Stomach smooth muscle (tissue), 2 donors: ENCODE measurements around the gene CCDC106.

Experiments
- H3K27ac ChIP-seq: one replicate; pipeline ENCODE4 v1.7.0; 2013; ENCODE audit warnings: mild to moderate bottlenecking, low read length, inconsistent platforms
- H3K27me3 ChIP-seq, 2 donors: one replicate each; pipeline ENCODE4 v1.7.0; 2013; ENCODE audit warnings: low read length in 2 of 2; ENCODE audit not compliant: insufficient read depth in 2 of 2, control insufficient read depth in 1 of 2
- H3K36me3 ChIP-seq, 2 donors: one replicate each; pipeline ENCODE4 v1.7.0; 2013; ENCODE audit warnings: low read length in 2 of 2; ENCODE audit not compliant: control insufficient read depth in 2 of 2, insufficient read depth in 2 of 2
- H3K4me1 ChIP-seq: one replicate; pipeline ENCODE4 v1.7.0; 2013; ENCODE audit warnings: low read length; ENCODE audit not compliant: control insufficient read depth, insufficient read depth
- H3K4me3 ChIP-seq, 2 donors: one replicate each; pipeline ENCODE4 v1.7.0; 2013; ENCODE audit warnings: low read length in 2 of 2
- H3K9ac ChIP-seq, 2 donors: one replicate each; pipeline ENCODE4 v1.7.0; 2013; ENCODE audit warnings: low read length in 2 of 2, mild to moderate bottlenecking in 1 of 2
- H3K9me3 ChIP-seq, 2 donors: one replicate each; pipeline ENCODE4 v1.7.0; 2013; ENCODE audit warnings: low read length in 2 of 2; ENCODE audit not compliant: control insufficient read depth in 2 of 2
- donor health status: healthy.
- donor health status: Pancreatic carcinoma.

The CCDC106 gene

DNA sequence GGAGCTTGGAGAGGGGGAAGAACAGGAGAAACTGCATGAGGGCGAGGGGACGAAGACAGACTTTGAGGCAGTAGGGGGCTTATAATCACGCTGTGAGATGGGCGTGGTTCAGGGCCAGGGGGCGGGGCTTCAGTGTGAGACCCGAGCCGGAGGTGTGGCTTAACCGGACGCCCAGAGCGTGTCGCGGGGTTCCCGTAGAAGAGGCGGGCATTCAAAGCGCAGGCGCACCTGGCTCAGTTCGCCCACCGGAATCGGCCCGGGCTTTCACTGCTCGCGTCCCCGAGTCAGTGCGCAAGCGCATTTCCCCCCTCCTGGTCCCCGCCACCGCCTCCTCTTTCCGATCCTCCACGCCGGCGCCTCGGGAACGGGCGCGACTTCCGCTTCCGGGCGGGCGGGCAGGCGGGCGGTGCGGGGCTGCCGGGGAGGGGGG, 42.8 kb upstream of the CCDC106 start:
- peak overlapping the region; percentile 87 for H3K27ac ChIP-seq
- peaks cover 3 to 9% of the 10 kb centered on the region in 2 donors for H3K36me3 ChIP-seq
- peak overlapping the region in 1 of 2 donors; percentile 90 for H3K9ac ChIP-seq

DNA sequence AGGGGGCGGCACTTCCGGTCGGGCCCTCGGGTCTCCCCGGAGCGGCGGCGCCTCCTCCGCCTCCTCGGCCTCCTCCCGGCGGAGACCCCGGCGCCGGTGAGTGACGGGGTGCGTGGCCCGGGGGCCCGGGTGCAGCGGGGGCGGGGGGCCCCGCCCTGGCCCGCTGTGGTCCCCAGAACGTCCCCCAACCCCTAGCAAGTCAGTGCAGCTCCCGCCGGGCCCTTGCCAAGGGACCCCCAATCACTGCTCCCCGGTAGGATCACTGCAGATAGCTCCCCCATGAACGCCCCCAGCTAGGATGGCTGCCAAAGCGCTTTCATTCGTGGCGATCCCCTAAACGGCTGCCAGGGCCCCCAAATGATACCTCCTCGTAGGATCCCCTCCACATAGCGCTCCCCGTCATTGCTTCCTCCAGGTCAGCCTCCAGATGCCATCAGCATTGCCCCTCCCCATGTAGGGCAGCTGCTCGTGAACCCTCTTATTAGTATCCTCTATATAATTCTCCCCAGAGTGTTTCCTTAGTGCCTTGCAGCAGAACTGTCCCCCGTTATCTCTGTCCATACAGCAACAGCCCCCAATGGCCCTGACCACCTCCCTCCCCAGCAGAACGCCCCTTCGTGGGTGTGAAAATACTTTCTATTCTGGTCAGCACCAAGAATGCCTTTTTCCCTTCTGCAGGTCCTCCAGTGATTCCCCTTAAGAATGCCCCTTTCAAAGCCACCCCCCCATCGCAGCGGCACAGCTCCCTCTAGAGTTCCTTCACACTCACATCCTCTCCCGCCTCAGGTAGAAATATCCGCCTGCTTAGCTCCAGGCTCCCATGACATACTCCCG, 42.2 kb upstream of the CCDC106 start, which contains the start of gene ZNF865:
Gene ZNF865, plus strand, starts transcription at position 11 of the 834 bp plus-strand sequence. CDS start 7,972 bp downstream, outside the sequence.
- H3K4me1 ChIP-seq, result peaks cover 40% of the 10 kb centered on the region
- no peaks in the 10 kb centered on the region for H3K27me3 ChIP-seq
- H3K9ac ChIP-seq, result peak within 1 kb of the TSS; percentile 88 to 90
- no peaks in the 10 kb centered on the region for H3K9me3 ChIP-seq
- peak within 1 kb of the TSS; percentile 87 for H3K27ac ChIP-seq
- peaks cover 5 to 9% of the 10 kb centered on the region in 2 donors for H3K36me3 ChIP-seq
- peak within 1 kb of the TSS; percentile 88 to 93 for H3K4me3 ChIP-seq

More for the DNA sequence above, 42.8 kb upstream of the CCDC106 start:
- peaks cover 41% of the 10 kb centered on the region for H3K4me1 ChIP-seq
- no peaks in the 10 kb centered on the region for H3K27me3 ChIP-seq
- H3K4me3 ChIP-seq, result peak overlapping the region; percentile 88 to 93
- no peaks in the 10 kb centered on the region for H3K9me3 ChIP-seq

DNA sequence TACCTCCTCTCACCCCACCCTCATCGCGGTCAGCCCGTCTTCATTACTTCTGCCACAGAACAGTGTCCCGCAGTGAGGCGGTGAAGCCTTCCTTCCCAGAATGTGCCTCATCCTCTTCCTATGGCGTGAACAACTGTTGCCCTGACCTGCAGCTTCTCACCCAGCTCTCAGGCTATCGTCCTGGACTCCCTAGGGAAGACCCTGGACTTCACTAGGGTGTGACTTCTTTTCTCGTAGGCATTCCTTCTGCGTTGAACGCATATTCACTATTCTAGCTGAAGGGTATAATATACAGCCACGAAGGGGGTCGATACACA, 41.6 kb upstream of the CCDC106 start:
- no peaks in the 10 kb centered on the region for H3K27me3 ChIP-seq
- H3K27ac ChIP-seq, result peak overlapping the region; percentile 87
- peaks cover 38% of the 10 kb centered on the region for H3K4me1 ChIP-seq
- H3K9me3 ChIP-seq, result no peaks in the 10 kb centered on the region
- peaks cover 5 to 9% of the 10 kb centered on the region in 2 donors for H3K36me3 ChIP-seq
- peak overlapping the region; percentile 88 to 90 for H3K9ac ChIP-seq
- H3K4me3 ChIP-seq, result peak overlapping the region; percentile 88 to 93

DNA sequence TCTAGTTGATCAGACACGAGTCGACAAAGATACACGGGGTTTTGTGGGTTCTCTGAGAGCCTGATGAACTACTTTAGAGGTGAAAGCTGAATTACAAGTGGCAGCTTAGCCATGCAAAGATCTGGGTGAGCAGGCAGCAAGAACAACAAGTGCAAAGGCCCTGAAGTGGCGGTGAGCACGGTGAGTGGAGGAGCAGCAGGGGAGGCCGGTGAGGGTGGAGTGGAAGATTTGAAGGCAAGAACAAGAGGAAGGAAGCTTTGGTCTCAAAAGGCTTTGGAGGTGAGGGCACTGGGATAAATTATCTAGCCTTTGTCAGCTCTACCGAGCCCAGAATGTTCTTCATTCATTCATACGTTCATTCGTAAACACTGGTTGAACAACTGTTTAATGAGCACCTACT, 41.2 kb upstream of the CCDC106 start:
- peak overlapping the region; percentile 88 to 90 for H3K9ac ChIP-seq
- peaks cover 40% of the 10 kb centered on the region for H3K4me1 ChIP-seq
- peak overlapping the region; percentile 88 to 93 for H3K4me3 ChIP-seq
- peaks cover 5 to 9% of the 10 kb centered on the region in 2 donors for H3K36me3 ChIP-seq
- no peaks in the 10 kb centered on the region for H3K27me3 ChIP-seq
- H3K9me3 ChIP-seq, result no peaks in the 10 kb centered on the region
- H3K27ac ChIP-seq, result peak overlapping the region; percentile 87

DNA sequence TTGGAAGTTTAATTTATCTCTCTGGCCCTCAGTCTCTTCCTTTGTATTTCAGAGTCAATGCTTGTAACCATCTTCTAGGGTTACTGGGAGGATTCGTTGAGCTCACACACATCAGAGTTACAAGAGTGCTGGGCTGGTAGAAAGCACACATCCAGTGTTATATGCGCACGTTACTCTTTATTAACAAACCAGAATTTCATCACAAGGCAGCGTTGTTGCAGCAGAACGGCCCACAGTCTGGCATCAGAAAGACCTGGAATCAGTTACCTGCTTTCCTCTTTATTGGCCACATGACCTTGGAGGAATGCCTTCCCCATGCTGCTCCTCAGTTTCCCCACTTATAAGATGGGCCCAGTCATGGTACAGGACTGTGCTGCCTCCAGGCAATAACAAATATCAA, 38.7 kb upstream of the CCDC106 start:
- Histone ChIP-seq H3K9me3 (no peaks in the 10 kb centered on the region), H3K36me3 (peaks cover 7 to 9% of the 10 kb centered on the region in 2 donors), H3K27me3 (no peaks in the 10 kb centered on the region), H3K27ac (no peak overlapping the region), H3K9ac (no peak overlapping the region), H3K4me1 (peaks cover 40% of the 10 kb centered on the region), H3K4me3 (no peak overlapping the region)

DNA sequence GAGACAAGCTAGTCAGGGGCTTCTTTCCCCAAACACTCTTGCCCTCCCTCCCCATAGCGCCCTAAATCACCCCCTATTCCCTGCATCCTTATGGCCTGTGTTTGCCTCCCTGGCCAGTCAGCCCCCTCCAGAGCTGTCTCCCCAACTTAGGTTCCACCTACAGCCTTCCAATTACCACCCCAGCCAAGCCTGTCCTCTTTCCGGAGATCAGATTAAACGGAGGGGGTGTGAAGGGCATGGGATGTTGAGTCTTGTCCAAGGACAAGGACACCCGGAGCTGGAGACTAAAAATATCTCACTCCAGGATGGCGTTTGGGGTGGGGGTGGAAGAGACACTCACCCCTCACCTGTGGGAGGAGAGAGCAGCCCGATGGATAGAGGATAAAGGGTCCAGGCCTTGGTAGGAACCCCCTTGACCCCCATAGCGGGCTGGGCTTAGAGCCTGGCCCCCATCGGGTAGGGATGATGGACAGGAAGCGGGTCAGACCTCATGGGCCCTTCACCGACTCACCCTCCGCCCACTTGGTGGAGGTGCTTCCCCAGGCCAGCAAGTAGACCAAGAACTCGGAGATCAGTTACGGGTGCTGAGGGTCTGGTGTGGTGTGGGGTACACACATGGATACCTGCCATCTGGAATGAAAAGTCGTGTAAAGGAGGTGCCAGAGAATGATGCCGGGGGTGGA, 36.6 kb upstream of the CCDC106 start:
- H3K9me3 ChIP-seq, result no peaks in the 10 kb centered on the region
- no peaks in the 10 kb centered on the region for H3K27me3 ChIP-seq
- H3K36me3 ChIP-seq, result peaks cover 14 to 17% of the 10 kb centered on the region in 2 donors

DNA sequence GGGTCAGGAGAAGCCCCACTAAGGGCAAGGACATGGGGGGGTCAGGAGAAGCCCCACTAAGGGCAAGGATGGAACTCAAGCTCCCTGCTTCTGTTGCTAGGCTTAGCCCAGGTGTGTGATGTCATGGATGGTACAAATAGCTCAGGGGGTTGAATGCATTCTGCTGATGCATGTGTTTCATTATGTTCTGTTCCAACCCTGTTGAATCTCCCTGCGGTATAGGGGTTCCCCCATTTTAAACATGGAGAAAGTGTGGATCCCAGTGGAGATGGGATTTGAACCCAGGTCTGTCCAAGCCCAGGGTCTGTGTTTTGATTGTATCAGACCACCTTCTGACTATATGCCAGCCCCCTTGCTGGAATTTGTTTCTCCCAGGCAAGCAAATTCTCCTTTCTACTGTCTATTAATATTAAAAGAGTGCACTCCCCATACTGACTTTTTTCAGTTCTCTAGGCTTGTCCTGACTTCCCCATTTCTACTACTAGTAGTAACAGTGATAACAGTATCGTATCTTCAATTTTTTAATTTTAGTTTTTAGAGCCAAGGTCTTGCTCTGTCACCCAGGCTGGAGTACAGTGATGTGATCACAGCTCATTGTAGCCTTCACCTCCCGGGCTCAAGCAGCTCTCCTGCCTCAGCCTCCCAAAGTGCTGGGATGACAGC, 35.9 kb upstream of the CCDC106 start:
- no peak overlapping the region for H3K27ac ChIP-seq

More for the DNA sequence above, 36.6 kb upstream of the CCDC106 start:
- no peak overlapping the region for H3K27ac ChIP-seq
- H3K4me1 ChIP-seq, result peaks cover 25% of the 10 kb centered on the region
- H3K9ac ChIP-seq, result no peak overlapping the region
- H3K4me3 ChIP-seq, result no peak overlapping the region

DNA sequence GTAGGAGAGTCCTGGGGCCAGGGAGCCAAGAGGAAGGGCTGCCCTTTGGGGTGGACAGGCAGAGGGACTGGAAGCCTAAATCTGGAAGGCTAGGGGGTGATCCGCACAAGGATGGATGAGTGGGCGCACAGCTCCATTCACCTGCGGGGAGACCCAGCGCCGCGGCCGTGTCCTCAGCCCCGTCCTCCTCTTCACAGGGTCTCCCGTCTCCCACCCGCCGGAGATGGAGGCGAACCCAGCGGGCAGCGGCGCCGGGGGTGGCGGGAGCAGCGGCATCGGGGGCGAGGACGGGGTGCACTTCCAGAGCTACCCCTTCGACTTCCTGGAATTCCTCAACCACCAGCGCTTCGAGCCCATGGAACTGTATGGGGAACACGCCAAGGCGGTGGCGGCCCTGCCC, 34.6 kb upstream of the CCDC106 start:
- no peaks in the 10 kb centered on the region for H3K9me3 ChIP-seq

More for the DNA sequence above, 35.9 kb upstream of the CCDC106 start:
- no peaks in the 10 kb centered on the region for H3K27me3 ChIP-seq
- no peak overlapping the region for H3K4me3 ChIP-seq
- no peaks in the 10 kb centered on the region for H3K9me3 ChIP-seq
- H3K9ac ChIP-seq, result no peak overlapping the region
- H3K36me3 ChIP-seq, result peaks cover 18 to 20% of the 10 kb centered on the region in 2 donors
- H3K4me1 ChIP-seq, result peaks cover 18% of the 10 kb centered on the region

DNA sequence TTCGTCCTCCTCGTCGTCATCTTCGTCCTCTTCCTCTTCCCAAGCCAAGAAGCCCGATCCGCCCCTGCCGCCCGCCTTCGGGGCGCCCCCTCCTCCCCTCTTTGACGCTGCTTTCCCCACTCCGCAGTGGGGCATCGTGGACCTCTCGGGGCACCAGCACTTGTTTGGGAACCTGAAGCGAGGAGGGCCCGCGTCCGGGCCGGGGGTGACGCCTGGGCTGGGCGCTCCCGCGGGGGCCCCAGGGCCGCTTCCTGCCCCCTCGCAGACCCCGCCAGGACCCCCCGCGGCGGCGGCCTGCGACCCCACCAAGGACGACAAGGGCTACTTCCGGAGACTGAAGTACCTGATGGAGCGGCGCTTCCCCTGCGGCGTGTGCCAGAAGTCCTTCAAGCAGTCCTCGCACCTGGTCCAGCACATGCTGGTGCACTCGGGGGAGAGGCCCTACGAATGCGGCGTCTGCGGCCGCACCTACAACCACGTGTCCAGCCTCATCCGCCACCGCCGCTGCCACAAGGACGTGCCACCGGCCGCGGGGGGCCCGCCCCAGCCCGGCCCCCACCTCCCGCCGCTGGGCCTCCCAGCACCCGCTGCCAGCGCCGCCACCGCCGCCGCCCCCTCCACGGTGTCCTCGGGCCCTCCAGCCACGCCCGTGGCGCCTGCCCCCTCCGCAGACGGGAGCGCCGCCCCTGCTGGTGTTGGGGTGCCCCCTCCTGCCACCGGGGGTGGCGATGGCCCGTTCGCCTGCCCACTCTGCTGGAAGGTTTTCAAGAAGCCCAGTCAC, 33.9 kb upstream of the CCDC106 start:
- no peak overlapping the region for H3K9ac ChIP-seq
- peaks cover 23 to 24% of the 10 kb centered on the region in 2 donors for H3K36me3 ChIP-seq
- no peaks in the 10 kb centered on the region for H3K27me3 ChIP-seq
- no peak overlapping the region for H3K27ac ChIP-seq
- no peak overlapping the region for H3K4me3 ChIP-seq
- peaks cover 10% of the 10 kb centered on the region for H3K4me1 ChIP-seq
- H3K9me3 ChIP-seq, result no peaks in the 10 kb centered on the region

More for the DNA sequence above, 34.6 kb upstream of the CCDC106 start:
- Histone ChIP-seq H3K27me3 (no peaks in the 10 kb centered on the region), H3K27ac (no peak overlapping the region), H3K4me1 (peaks cover 10% of the 10 kb centered on the region), H3K4me3 (no peak overlapping the region), H3K36me3 (peaks cover 23 to 24% of the 10 kb centered on the region in 2 donors), H3K9ac (no peak overlapping the region)
